ENCODE results near the gene COA1. TPM values are rescaled to one million over a fixed set of nuclear protein-coding genes. Genes with fewer than 3 reads are reported as not detected.

The COA1 gene
- total RNA-seq, 1 donor from 2014 or later = 192 TPM

- no peaks in the 10 kb centered on the region for H3K4me1 Mint-ChIP-seq
- H4K20me1 ChIP-seq (ENCODE audit: low read depth) = peaks cover 3% of the 10 kb centered on the region
- H3F3A ChIP-seq (ENCODE audit: low read depth) = no peaks in the 10 kb centered on the region
- H3K4me3 ChIP-seq = no peak overlapping the region
- H3K4me2 ChIP-seq = no peak overlapping the region
- peaks cover 7% of the 10 kb centered on the region for H3K4me1 ChIP-seq
- TF ChIP-seq EZH2phosphoT487 (IDR thresholded peaks at IDR 0.05) (no peak), EZH2 (IDR thresholded peaks at IDR 0.05) (no peak)
- TF ChIP-seq, protein P1, sequence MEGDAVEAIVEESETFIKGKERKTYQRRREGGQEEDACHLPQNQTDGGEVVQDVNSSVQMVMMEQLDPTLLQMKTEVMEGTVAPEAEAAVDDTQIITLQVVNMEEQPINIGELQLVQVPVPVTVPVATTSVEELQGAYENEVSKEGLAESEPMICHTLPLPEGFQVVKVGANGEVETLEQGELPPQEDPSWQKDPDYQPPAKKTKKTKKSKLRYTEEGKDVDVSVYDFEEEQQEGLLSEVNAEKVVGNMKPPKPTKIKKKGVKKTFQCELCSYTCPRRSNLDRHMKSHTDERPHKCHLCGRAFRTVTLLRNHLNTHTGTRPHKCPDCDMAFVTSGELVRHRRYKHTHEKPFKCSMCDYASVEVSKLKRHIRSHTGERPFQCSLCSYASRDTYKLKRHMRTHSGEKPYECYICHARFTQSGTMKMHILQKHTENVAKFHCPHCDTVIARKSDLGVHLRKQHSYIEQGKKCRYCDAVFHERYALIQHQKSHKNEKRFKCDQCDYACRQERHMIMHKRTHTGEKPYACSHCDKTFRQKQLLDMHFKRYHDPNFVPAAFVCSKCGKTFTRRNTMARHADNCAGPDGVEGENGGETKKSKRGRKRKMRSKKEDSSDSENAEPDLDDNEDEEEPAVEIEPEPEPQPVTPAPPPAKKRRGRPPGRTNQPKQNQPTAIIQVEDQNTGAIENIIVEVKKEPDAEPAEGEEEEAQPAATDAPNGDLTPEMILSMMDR (IDR thresholded peaks at IDR 0.05) = no peak
- peaks cover 49% of the 10 kb centered on the region for H3K36me3 Mint-ChIP-seq
- H3K27ac Mint-ChIP-seq = no peak overlapping the region
- no peaks in the 10 kb centered on the region for H3K27me3 Mint-ChIP-seq (ENCODE audit: insufficient read depth, low read depth)
- no peak overlapping the region for H3K4me3 Mint-ChIP-seq
- H3K27me3 ChIP-seq = no peaks in the 10 kb centered on the region
- H3K27ac ChIP-seq = no peak overlapping the region
- H3K79me2 ChIP-seq (ENCODE audit: low read depth) = peaks cover 95% of the 10 kb centered on the region
- no peaks in the 10 kb centered on the region for H3K9me3 ChIP-seq (ENCODE audit: low read depth)
- peaks cover 13% of the 10 kb centered on the region for H3K9me3 Mint-ChIP-seq
- no peak overlapping the region for H3K9ac ChIP-seq
- DNase-seq (ENCODE audit: low spot score) = no peak
- peaks cover 2% of the 10 kb centered on the region for H3K36me3 ChIP-seq
- H2AFZ ChIP-seq (replicated peaks) = no peak overlapping the region
Observed at GRCh38 chr7:43658718-43659548, 70.4 kb downstream of the COA1 start.

DNA sequence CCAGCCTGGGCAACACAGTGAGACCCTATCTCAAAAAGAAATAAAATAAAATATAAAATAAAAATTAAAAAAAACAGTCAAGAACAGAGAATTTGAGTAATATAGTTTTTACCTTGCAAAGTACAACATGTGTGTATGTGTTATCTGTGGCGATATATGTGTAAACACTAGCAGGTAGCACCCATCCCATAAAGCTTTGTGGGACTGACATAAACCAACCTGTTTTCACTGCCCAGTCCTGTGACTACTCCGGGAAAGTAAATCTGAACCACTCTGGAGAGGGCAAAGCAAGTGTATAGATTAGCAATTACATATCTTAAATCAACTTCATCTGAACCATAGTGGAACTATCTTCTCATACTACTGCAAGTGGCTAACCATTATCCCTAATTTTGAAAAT is 72.3 kb downstream of the COA1 start:
- Histone ChIP-seq H3K79me2 (ENCODE audit: low read depth) (peaks cover 100% of the 10 kb centered on the region), H3F3A (ENCODE audit: low read depth) (no peaks in the 10 kb centered on the region), H3K27me3 (no peaks in the 10 kb centered on the region), H2AFZ (replicated peaks) (no peak overlapping the region), H3K36me3 (peaks cover 2% of the 10 kb centered on the region), H3K9ac (no peak overlapping the region), H3K4me3 (no peak overlapping the region), H3K4me2 (no peak overlapping the region), H3K9me3 (ENCODE audit: low read depth) (no peaks in the 10 kb centered on the region), H4K20me1 (ENCODE audit: low read depth) (peaks cover 9% of the 10 kb centered on the region), H3K4me1 (peaks cover 15% of the 10 kb centered on the region), H3K27ac (no peak overlapping the region)
- no peak for TF ChIP-seq EZH2phosphoT487 (IDR thresholded peaks at IDR 0.05)
- TF ChIP-seq EZH2 (IDR thresholded peaks at IDR 0.05) = no peak
- TF ChIP-seq, protein P1 (IDR thresholded peaks at IDR 0.05) = no peak
- H3K36me3 Mint-ChIP-seq = peaks cover 46% of the 10 kb centered on the region
- no peaks in the 10 kb centered on the region for H3K27me3 Mint-ChIP-seq (ENCODE audit: insufficient read depth, low read depth)
- no peak for DNase-seq (ENCODE audit: low spot score)
- no peak overlapping the region for H3K4me3 Mint-ChIP-seq
- no peak overlapping the region for H3K27ac Mint-ChIP-seq
- H3K9me3 Mint-ChIP-seq = peaks cover 7% of the 10 kb centered on the region
- H3K4me1 Mint-ChIP-seq = peaks cover 5% of the 10 kb centered on the region

GRCh38 chr7:43655584-43655983 is 73.7 kb downstream of the COA1 start:
- peaks cover 2% of the 10 kb centered on the region for H3K36me3 ChIP-seq
- Mint-ChIP-seq H3K4me3 (no peak overlapping the region), H3K9me3 (peaks cover 4% of the 10 kb centered on the region), H3K27ac (no peak overlapping the region), H3K27me3 (ENCODE audit: insufficient read depth, low read depth) (no peaks in the 10 kb centered on the region), H3K4me1 (peaks cover 15% of the 10 kb centered on the region), H3K36me3 (peaks cover 44% of the 10 kb centered on the region)
- TF ChIP-seq, protein P1 (IDR thresholded peaks at IDR 0.05) = no peak
- no peak for TF ChIP-seq EZH2phosphoT487 (IDR thresholded peaks at IDR 0.05)
- no peak overlapping the region for H3K9ac ChIP-seq
- no peak overlapping the region for H3K4me3 ChIP-seq
- H3K27me3 ChIP-seq = no peaks in the 10 kb centered on the region
- H3K27ac ChIP-seq = no peak overlapping the region
- peaks cover 20% of the 10 kb centered on the region for H4K20me1 ChIP-seq (ENCODE audit: low read depth)
- H3K4me1 ChIP-seq = peaks cover 15% of the 10 kb centered on the region
- no peak overlapping the region for H3K4me2 ChIP-seq
- H3K79me2 ChIP-seq (ENCODE audit: low read depth) = peaks cover 100% of the 10 kb centered on the region
- H3K9me3 ChIP-seq (ENCODE audit: low read depth) = no peaks in the 10 kb centered on the region
- no peak for DNase-seq (ENCODE audit: low spot score)
- H3F3A ChIP-seq (ENCODE audit: low read depth) = no peaks in the 10 kb centered on the region
- H2AFZ ChIP-seq (replicated peaks) = no peak overlapping the region
